Globus pallidus (tissue), 1 donor: ENCODE results near the gene WDR20.
A peak's percentile ranks its signal among the peaks of the same experiment; 100 is the strongest.
"Not testable (repeated sequence)": the region's sequence is repeated elsewhere in the genome, so short reads cannot be mapped to it uniquely, and the experiment has no call there.

Source experiments
- DNase-seq: peaks from one replicate; pipeline ENCODE4 v3.0.0-alpha.2; 2015; ENCODE audit warnings: low spot score

The WDR20 gene

GRCh38 chr14:102134021-102134420 lies 5.7 kb upstream of the WDR20 start:
- DNase-seq, result not testable (repeated sequence)

- DNase-seq, result not testable (repeated sequence)
Measured at GRCh38 chr14:102134719-102135118, 5.0 kb upstream of the WDR20 start.

GRCh38 chr14:102135456-102135855 lies 4.2 kb upstream of the WDR20 start:
- DNase-seq, result not testable (repeated sequence)

- DNase-seq, result no peak
Measured at GRCh38 chr14:102138535-102138934, 1.2 kb upstream of the WDR20 start.

GRCh38 chr14:102138961-102139285 lies 774 bp upstream of the WDR20 start:
- no peak for DNase-seq

- DNase-seq, result no peak
Measured at GRCh38 chr14:102140027-102140749, 491 bp downstream of the WDR20 start.

GRCh38 chr14:102140750-102141145 lies 1.1 kb downstream of the WDR20 start:
- DNase-seq, result no peak

GRCh38 chr14:102141797-102142196 lies 2.1 kb downstream of the WDR20 start:
- DNase-seq, result no peak

- DNase-seq, result peak; percentile 63
Measured at GRCh38 chr14:102144914-102145313, 5.2 kb downstream of the WDR20 start.

- no peak for DNase-seq
Measured at GRCh38 chr14:102145395-102145794, 5.7 kb downstream of the WDR20 start.

- DNase-seq, result no peak
Measured at GRCh38 chr14:102146423-102146822, 6.7 kb downstream of the WDR20 start.

GRCh38 chr14:102150083-102150482 lies 10.4 kb downstream of the WDR20 start:
- no peak for DNase-seq

- no peak for DNase-seq
Measured at GRCh38 chr14:102150744-102151143, 11.0 kb downstream of the WDR20 start.

- not testable (repeated sequence) for DNase-seq
Measured at GRCh38 chr14:102151411-102151810, 11.7 kb downstream of the WDR20 start.

- DNase-seq, result no peak
Measured at GRCh38 chr14:102154121-102154520, 14.4 kb downstream of the WDR20 start.

- DNase-seq, result no peak
Measured at GRCh38 chr14:102154821-102155549, 15.3 kb downstream of the WDR20 start.

GRCh38 chr14:102157346-102157745 lies 17.6 kb downstream of the WDR20 start:
- DNase-seq, result no peak

- DNase-seq, result no peak
Measured at GRCh38 chr14:102158797-102159196, 19.1 kb downstream of the WDR20 start.

GRCh38 chr14:102159841-102160240 lies 20.1 kb downstream of the WDR20 start:
- no peak for DNase-seq

- no peak for DNase-seq
Measured at GRCh38 chr14:102162487-102162886, 22.8 kb downstream of the WDR20 start.

- no peak for DNase-seq
Measured at GRCh38 chr14:102164241-102164641, 24.5 kb downstream of the WDR20 start.

- DNase-seq, result no peak
Measured at GRCh38 chr14:102164965-102165364, 25.3 kb downstream of the WDR20 start.

- no peak for DNase-seq
Measured at GRCh38 chr14:102170061-102170460, 30.4 kb downstream of the WDR20 start.
